ENCODE data around the gene TRANK1. TPM values are rescaled to one million over a fixed set of nuclear protein-coding genes. Genes with fewer than 3 reads are reported as not detected.
"Not testable (repeated sequence)": the region's sequence is repeated elsewhere in the genome, so short reads cannot be mapped to it uniquely, and the experiment has no call there.

TRANK1 gene
- total RNA-seq, 1 donor from 2014 or later: 24.9 TPM

DNA sequence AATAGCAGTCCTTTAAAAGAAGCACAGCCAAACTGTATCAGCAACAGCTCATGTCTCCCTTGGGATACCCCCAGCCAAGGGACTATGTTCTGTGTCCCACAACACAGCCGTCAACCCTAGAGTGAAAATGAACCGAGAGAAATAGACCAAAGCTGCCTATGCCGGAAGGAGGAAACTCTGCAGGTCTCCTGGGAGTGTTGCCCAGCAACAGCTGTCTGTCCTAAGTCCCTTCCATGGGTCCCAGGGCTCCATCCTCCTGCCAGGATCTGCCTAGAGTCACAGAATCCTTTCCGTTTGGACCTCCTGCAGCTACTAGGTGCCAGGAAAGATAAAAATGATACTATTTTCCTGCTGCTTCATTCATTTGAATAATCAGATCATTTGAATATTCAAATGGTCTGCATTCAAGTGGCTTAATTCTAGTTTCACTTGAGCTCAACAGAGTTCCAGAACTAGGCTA is 53.1 kb downstream of the TRANK1 start:
- Mint-ChIP-seq H3K36me3 (ENCODE audit: unreplicated experiment) (peaks cover 31% of the 10 kb centered on the region), H3K4me1 (ENCODE audit: unreplicated experiment) (peaks cover 20% of the 10 kb centered on the region), H3K4me3 (ENCODE audit: unreplicated experiment) (no peak overlapping the region), H3K9me3 (ENCODE audit: unreplicated experiment) (no peaks in the 10 kb centered on the region), H3K27ac (ENCODE audit: unreplicated experiment) (peak overlapping the region; percentile 29), H3K27me3 (ENCODE audit: unreplicated experiment) (no peaks in the 10 kb centered on the region)
- no peak for TF ChIP-seq CTCF (IDR thresholded peaks at IDR 0.05)
- no peak for DNase-seq (ENCODE audit: extremely low spot score, unreplicated experiment)

DNA sequence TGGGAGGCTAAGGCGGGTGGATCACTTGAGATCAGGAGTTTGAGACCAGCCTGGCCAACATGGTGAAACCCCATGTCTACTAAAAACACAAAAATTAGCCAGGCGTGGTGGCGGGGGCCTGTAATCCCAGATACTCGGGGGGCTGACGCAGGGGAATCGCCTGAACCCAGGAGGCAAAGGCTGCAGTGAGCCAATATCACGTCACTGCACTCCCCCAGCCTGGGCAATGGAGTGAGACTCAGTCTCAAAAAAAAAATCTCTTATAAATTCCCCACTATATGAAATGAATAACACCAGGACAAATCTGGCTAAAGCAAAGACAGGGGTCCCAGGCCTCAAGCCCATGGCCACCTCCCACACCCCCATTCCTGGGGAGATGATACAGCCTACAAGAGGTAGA is 53.8 kb downstream of the TRANK1 start:
- H3K4me3 Mint-ChIP-seq (ENCODE audit: unreplicated experiment); H3K27me3 Mint-ChIP-seq (ENCODE audit: unreplicated experiment); H3K27ac Mint-ChIP-seq (ENCODE audit: unreplicated experiment); DNase-seq (ENCODE audit: extremely low spot score, unreplicated experiment); H3K9me3 Mint-ChIP-seq (ENCODE audit: unreplicated experiment): not testable (repeated sequence)
- Mint-ChIP-seq H3K36me3 (ENCODE audit: unreplicated experiment) (peaks cover 30% of the 10 kb centered on the region), H3K4me1 (ENCODE audit: unreplicated experiment) (peaks cover 20% of the 10 kb centered on the region)

GRCh38 chr3:36890261-36890660 is 54.6 kb downstream of the TRANK1 start:
- H3K4me1 Mint-ChIP-seq (ENCODE audit: unreplicated experiment): peaks cover 20% of the 10 kb centered on the region
- DNase-seq (ENCODE audit: extremely low spot score, unreplicated experiment): no peak
- H3K36me3 Mint-ChIP-seq (ENCODE audit: unreplicated experiment): peaks cover 30% of the 10 kb centered on the region
- no peak overlapping the region for H3K27ac Mint-ChIP-seq (ENCODE audit: unreplicated experiment)
- no peak overlapping the region for H3K4me3 Mint-ChIP-seq (ENCODE audit: unreplicated experiment)
- H3K9me3 Mint-ChIP-seq (ENCODE audit: unreplicated experiment): no peaks in the 10 kb centered on the region
- H3K27me3 Mint-ChIP-seq (ENCODE audit: unreplicated experiment): no peaks in the 10 kb centered on the region
- no peak for TF ChIP-seq CTCF (IDR thresholded peaks at IDR 0.05)

DNA sequence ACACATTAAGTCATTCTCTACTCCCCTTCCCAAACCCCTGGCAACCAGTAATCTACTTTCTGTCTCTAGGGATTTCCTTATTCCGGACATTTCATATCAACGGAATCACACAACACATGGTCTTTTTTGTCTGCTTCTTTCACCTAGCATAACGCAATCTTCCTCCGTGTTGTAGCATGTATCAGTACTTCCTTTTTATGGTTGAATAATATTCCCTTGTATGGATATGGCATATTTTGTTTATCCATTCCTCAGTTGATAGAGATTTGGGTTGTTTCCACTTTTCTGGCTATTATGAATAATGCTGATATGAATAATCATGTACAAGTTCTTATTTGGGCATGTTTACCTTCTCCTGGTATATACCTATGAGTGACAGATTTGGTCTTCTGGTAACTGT is 63.1 kb downstream of the TRANK1 start:
- Mint-ChIP-seq H3K9me3 (ENCODE audit: unreplicated experiment) (peaks cover 5% of the 10 kb centered on the region), H3K4me3 (ENCODE audit: unreplicated experiment) (no peak overlapping the region), H3K36me3 (ENCODE audit: unreplicated experiment) (peaks cover 22% of the 10 kb centered on the region), H3K4me1 (ENCODE audit: unreplicated experiment) (no peaks in the 10 kb centered on the region), H3K27me3 (ENCODE audit: unreplicated experiment) (no peaks in the 10 kb centered on the region), H3K27ac (ENCODE audit: unreplicated experiment) (no peak overlapping the region)
- no peak for TF ChIP-seq CTCF (IDR thresholded peaks at IDR 0.05)
- DNase-seq (ENCODE audit: extremely low spot score, unreplicated experiment): no peak

DNA sequence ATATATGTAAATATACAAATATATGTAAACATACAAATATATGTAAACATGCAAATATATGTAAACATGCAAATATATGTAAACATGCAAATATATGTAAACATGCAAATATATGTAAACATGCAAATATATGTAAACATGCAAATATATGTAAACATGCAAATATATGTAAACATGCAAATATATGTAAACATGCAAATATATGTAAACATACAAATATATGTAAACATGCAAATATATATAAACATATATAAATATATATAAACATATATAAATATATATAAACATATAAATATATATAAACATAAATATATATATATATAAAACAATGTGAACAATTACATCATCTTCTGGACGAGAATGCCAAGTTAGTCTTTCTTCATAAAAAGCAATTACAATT is 65.0 kb downstream of the TRANK1 start:
- H3K4me3 Mint-ChIP-seq (ENCODE audit: unreplicated experiment); H3K4me1 Mint-ChIP-seq (ENCODE audit: unreplicated experiment); H3K27ac Mint-ChIP-seq (ENCODE audit: unreplicated experiment); DNase-seq (ENCODE audit: extremely low spot score, unreplicated experiment); H3K27me3 Mint-ChIP-seq (ENCODE audit: unreplicated experiment); H3K9me3 Mint-ChIP-seq (ENCODE audit: unreplicated experiment): not testable (repeated sequence)
- H3K36me3 Mint-ChIP-seq (ENCODE audit: unreplicated experiment): peaks cover 17% of the 10 kb centered on the region

- no peaks in the 10 kb centered on the region for H3K27me3 Mint-ChIP-seq (ENCODE audit: unreplicated experiment)
Measured at GRCh38 chr3:36877930-36878685, 66.7 kb downstream of the TRANK1 start.

More at GRCh38 chr3:36877930-36878685, 66.7 kb downstream of the TRANK1 start:
- Mint-ChIP-seq H3K9me3 (ENCODE audit: unreplicated experiment) (peaks cover 5% of the 10 kb centered on the region), H3K4me1 (ENCODE audit: unreplicated experiment) (peaks cover 3% of the 10 kb centered on the region), H3K4me3 (ENCODE audit: unreplicated experiment) (no peak overlapping the region), H3K36me3 (ENCODE audit: unreplicated experiment) (peaks cover 9% of the 10 kb centered on the region), H3K27ac (ENCODE audit: unreplicated experiment) (no peak overlapping the region)
- no peak for DNase-seq (ENCODE audit: extremely low spot score, unreplicated experiment)
- TF ChIP-seq CTCF (IDR thresholded peaks at IDR 0.05): no peak

Measured in osteocyte (in vitro differentiated cells).